ENCODE measurements around the gene IMPDH2. TPM values are rescaled to one million over a fixed set of nuclear protein-coding genes. Genes with fewer than 3 reads are reported as not detected.

The IMPDH2 gene
- total and polyA plus RNA-seq, 10 of the 15 experiments (the other 5 are each of a cell fraction or from before 2014, with no cell fraction given): 190 to 424 (median 345) TPM

- TF ChIP-seq GATAD2B (conservative IDR thresholded peaks at IDR 0.05; ENCODE audit: low read depth): 0 out of 2 replicates have a peak, but pooled peaks have one; percentile 32
Observed at GRCh38 chr3:49020330-49021212, 8.6 kb downstream of the IMPDH2 start (continued).

GRCh38 chr3:49019941-49020329 is 9.3 kb downstream of the IMPDH2 start:
- H3K79me2 ChIP-seq (ENCODE audit: control insufficient read depth, insufficient read depth, low read length): peaks cover 41% of the 10 kb centered on the region
- SMC1A ChIA-PET (ENCODE audit: uncharacterized antibody, unreplicated experiment): interaction anchor here (0.6 to 4.2 kb wide), 7 partner anchors 10 to 584 kb away, joined by 3 to 21 read pairs (median 3); partner anchors contain the start of genes IMPDH2, QRICH1 and WDR6

More at GRCh38 chr3:49019941-49020329, 9.3 kb downstream of the IMPDH2 start:
- peak overlapping the region; percentile 95 for H3K4me3 ChIP-seq
- no peaks in the 10 kb centered on the region for H3K27me3 ChIP-seq (replicated peaks in 1 of 2; ENCODE audit: control insufficient read depth in 2 of 2, insufficient read depth in 2 of 2, low read length in 1 of 2)
- peaks cover 13% of the 10 kb centered on the region for H3K4me1 ChIP-seq (ENCODE audit: control insufficient read depth, insufficient read depth, low read length)
- H2AFZ ChIP-seq (ENCODE audit: control insufficient read depth, low read depth, low read length): no peak overlapping the region; the same call in 1 of the 2 replicates
- H3K27ac ChIP-seq (ENCODE audit: control insufficient read depth, insufficient read depth): peak overlapping the region; percentile 94
- 2% methylated on average over 12 of the region's 12 CpGs for WGBS (ENCODE audit: insufficient coverage, insufficient replicate concordance, low lambda C conversion rate, missing lambda C conversion rate)
- no peak for FAIRE-seq
- ChIA-PET POLR2A (interaction anchor here (0.5 to 4.3 kb wide), 14 partner anchors 9 to 450 kb away, joined by 3 to 69 read pairs (median 5); partner anchors contain the start of genes DAG1, IMPDH2, P4HTM and QRICH1), CTCF (interaction anchor here (0.5 to 5.9 kb wide), 10 partner anchors 9 to 584 kb away, joined by 3 to 83 read pairs (median 6); partner anchors contain the start of genes IMPDH2, KLHDC8B, P4HTM and QRICH1), RAD21 (ENCODE audit: unreplicated experiment) (interaction anchor here (0.7 to 4.1 kb wide), 8 partner anchors 9 to 555 kb away, joined by 3 to 40 read pairs (median 4); partner anchors contain the start of genes QRICH1, USP4 and WDR6)
- no peaks in the 10 kb centered on the region for H4K20me1 ChIP-seq (ENCODE audit: control insufficient read depth, insufficient read depth)
- no peaks in the 10 kb centered on the region for H3K9me3 ChIP-seq (replicated peaks; ENCODE audit: control insufficient read depth, insufficient read depth, low read length)
- peak overlapping the region; percentile 81 for H3K9ac ChIP-seq (ENCODE audit: control insufficient read depth, insufficient read depth, low read length)
- BruUV-seq (replicated peaks): no TSS peak
- peaks cover 14 to 15% of the 10 kb centered on the region in 2 experiments for H3K36me3 ChIP-seq (ENCODE audit: control insufficient read depth in 2 of 2, insufficient read depth in 2 of 2, low read length in 1 of 2)
- intact Hi-C loops (cut with micrococcal nuclease; ENCODE audit: unreplicated experiment): loop anchor here (2.0 to 10.0 kb wide), 4 partner anchors 29 to 655 kb away; partner anchors contain the start of genes APEH, P4HTM, QRICH1 and USP4
- H3K4me2 ChIP-seq (ENCODE audit: control insufficient read depth, insufficient read depth): peak overlapping the region; percentile 83
- DNase-seq (ENCODE audit: low read depth, low spot score): no peak
- no peak for ATAC-seq
- TF ChIP-seq, protein P1, sequence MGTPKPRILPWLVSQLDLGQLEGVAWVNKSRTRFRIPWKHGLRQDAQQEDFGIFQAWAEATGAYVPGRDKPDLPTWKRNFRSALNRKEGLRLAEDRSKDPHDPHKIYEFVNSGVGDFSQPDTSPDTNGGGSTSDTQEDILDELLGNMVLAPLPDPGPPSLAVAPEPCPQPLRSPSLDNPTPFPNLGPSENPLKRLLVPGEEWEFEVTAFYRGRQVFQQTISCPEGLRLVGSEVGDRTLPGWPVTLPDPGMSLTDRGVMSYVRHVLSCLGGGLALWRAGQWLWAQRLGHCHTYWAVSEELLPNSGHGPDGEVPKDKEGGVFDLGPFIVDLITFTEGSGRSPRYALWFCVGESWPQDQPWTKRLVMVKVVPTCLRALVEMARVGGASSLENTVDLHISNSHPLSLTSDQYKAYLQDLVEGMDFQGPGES (IDR thresholded peaks at IDR 0.05): no peak
- TF ChIP-seq BMI1 (IDR thresholded peaks at IDR 0.05; ENCODE audit: borderline replicate concordance): no peak
- 0 out of 2 replicates have a peak, but pooled peaks have one; percentile 14 for TF ChIP-seq IKZF1 (conservative IDR thresholded peaks at IDR 0.05)
- 0 out of 2 replicates have a peak, but pooled peaks have one; percentile 77 for TF ChIP-seq WRNIP1 (IDR thresholded peaks at IDR 0.05; ENCODE audit: borderline replicate concordance, low read depth, low read length)
- no peak for TF ChIP-seq USF1 (IDR thresholded peaks at IDR 0.05; ENCODE audit: borderline replicate concordance, extremely low read length, insufficient read depth, low read depth, low read length)
- no peak for TF ChIP-seq ZNF24 (IDR thresholded peaks at IDR 0.05)
- 0 out of 2 replicates have a peak, but pooled peaks have one; percentile 18 for TF ChIP-seq SMAD5 (IDR thresholded peaks at IDR 0.05; ENCODE audit: low read depth)
- no peak for TF ChIP-seq SMAD1 (IDR thresholded peaks at IDR 0.05; ENCODE audit: low read depth, partially characterized antibody)
- in situ Hi-C loops (cut with MboI): no loop called here

All from GM12878 (cell line).